Left renal cortex interstitium (tissue), 4 donors: ENCODE results near the gene PNMT. TPM values are rescaled to one million over a fixed set of nuclear protein-coding genes. Genes with fewer than 3 reads are reported as not detected.

Experiments
- DNase-seq, 4 donors: peaks; one replicate each; pipeline ENCODE4 v3.0.0-alpha.2; 2013; ENCODE audit warnings: low read depth in 4 of 4, low spot score in 2 of 4, missing footprints in 1 of 4
- polyA plus RNA-seq, 4 donors: library from polyadenylated mRNA; unstranded; fragments of 120-200 nt; gene quantifications; one replicate each; pipeline ENCODE4 v1.2.1, GENCODE V29; 2013; ENCODE audit not compliant: insufficient read length in 4 of 4

Gene PNMT
- polyA plus RNA-seq, 4 donors = 2.1 to 4.5 (median 2.7) TPM

- no peak for DNase-seq
These were observed 1.5 kb upstream of the PNMT start for GRCh38 chr17:39666601-39667261.

GRCh38 chr17:39667262-39667944, 850 bp upstream of the PNMT start:
- no peak for DNase-seq

- no peak for DNase-seq
These were observed 1.9 kb downstream of the PNMT start for GRCh38 chr17:39669897-39670735.

- no peak for DNase-seq
These were observed 2.5 kb downstream of the PNMT start for GRCh38 chr17:39670746-39671145.

GRCh38 chr17:39671651-39672521, 3.6 kb downstream of the PNMT start:
- no peak for DNase-seq

GRCh38 chr17:39672522-39673334, 4.5 kb downstream of the PNMT start:
- DNase-seq = no peak

GRCh38 chr17:39673335-39674081, 5.3 kb downstream of the PNMT start:
- DNase-seq = no peak

GRCh38 chr17:39674179-39674578, 5.9 kb downstream of the PNMT start:
- no peak for DNase-seq

- no peak for DNase-seq
These were observed 6.6 kb downstream of the PNMT start for GRCh38 chr17:39674702-39675389.

- DNase-seq = no peak
These were observed 7.3 kb downstream of the PNMT start for GRCh38 chr17:39675390-39676082.

- DNase-seq = no peak
These were observed 8.1 kb downstream of the PNMT start for GRCh38 chr17:39676198-39676819.

GRCh38 chr17:39677072-39677471, 8.8 kb downstream of the PNMT start:
- DNase-seq = no peak

GRCh38 chr17:39677542-39678339, 9.5 kb downstream of the PNMT start:
- no peak for DNase-seq

GRCh38 chr17:39678340-39679116, 10.3 kb downstream of the PNMT start:
- no peak for DNase-seq

- DNase-seq = no peak
These were observed 11.4 kb downstream of the PNMT start for GRCh38 chr17:39679521-39680192.
